Medulla oblongata (tissue), 1 donor: Measurements from ENCODE around the gene CHN1.

Experiments
- DNase-seq: peaks from one replicate; pipeline ENCODE4 v3.0.0-alpha.2; 2015; ENCODE audit errors: extremely low spot score

Gene CHN1

GRCh38 chr2:174971868-174972781 lies 33.1 kb downstream of the CHN1 start:
- no peak for DNase-seq

- no peak for DNase-seq
Measured at GRCh38 chr2:174970092-174970491, 35.1 kb downstream of the CHN1 start.

GRCh38 chr2:174969091-174969734 lies 36.0 kb downstream of the CHN1 start:
- peak; percentile 22 for DNase-seq

- DNase-seq: no peak
Measured at GRCh38 chr2:174967691-174968260, 37.4 kb downstream of the CHN1 start.

- no peak for DNase-seq
Measured at GRCh38 chr2:174967086-174967485, 38.1 kb downstream of the CHN1 start.

GRCh38 chr2:174965992-174966744 lies 39.0 kb downstream of the CHN1 start:
- peak; percentile 21 for DNase-seq

- DNase-seq: no peak
Measured at GRCh38 chr2:174965551-174965950, 39.6 kb downstream of the CHN1 start.

- DNase-seq: no peak
Measured at GRCh38 chr2:174964404-174964803, 40.8 kb downstream of the CHN1 start.

GRCh38 chr2:174963437-174964400 lies 41.5 kb downstream of the CHN1 start:
- no peak for DNase-seq

GRCh38 chr2:174959787-174960186 lies 45.4 kb downstream of the CHN1 start:
- DNase-seq: no peak

GRCh38 chr2:174957050-174957449 lies 48.1 kb downstream of the CHN1 start:
- DNase-seq: no peak

- no peak for DNase-seq
Measured at GRCh38 chr2:174952607-174953006, 52.6 kb downstream of the CHN1 start.

GRCh38 chr2:174951745-174952144 lies 53.4 kb downstream of the CHN1 start:
- no peak for DNase-seq

- no peak for DNase-seq
Measured at GRCh38 chr2:174949988-174950687, 55.0 kb downstream of the CHN1 start.

GRCh38 chr2:174945601-174946260 lies 59.5 kb downstream of the CHN1 start:
- no peak for DNase-seq

- no peak for DNase-seq
Measured at GRCh38 chr2:174939046-174939445, 66.1 kb downstream of the CHN1 start.

- no peak for DNase-seq
Measured at GRCh38 chr2:174931724-174932123, 73.5 kb downstream of the CHN1 start.

GRCh38 chr2:174929786-174930185 lies 75.4 kb downstream of the CHN1 start:
- DNase-seq: no peak

- DNase-seq: no peak
Measured at GRCh38 chr2:174925046-174925784, 80.0 kb downstream of the CHN1 start.
